Measurements from ENCODE around the gene NCAM1. TPM values are rescaled to one million over a fixed set of nuclear protein-coding genes. Genes with fewer than 3 reads are reported as not detected.

NCAM1 gene
- polyA plus RNA-seq, 2 of the 4 experiments (the other 2 are of a cell fraction): 0.01 to 0.12 TPM

DNA sequence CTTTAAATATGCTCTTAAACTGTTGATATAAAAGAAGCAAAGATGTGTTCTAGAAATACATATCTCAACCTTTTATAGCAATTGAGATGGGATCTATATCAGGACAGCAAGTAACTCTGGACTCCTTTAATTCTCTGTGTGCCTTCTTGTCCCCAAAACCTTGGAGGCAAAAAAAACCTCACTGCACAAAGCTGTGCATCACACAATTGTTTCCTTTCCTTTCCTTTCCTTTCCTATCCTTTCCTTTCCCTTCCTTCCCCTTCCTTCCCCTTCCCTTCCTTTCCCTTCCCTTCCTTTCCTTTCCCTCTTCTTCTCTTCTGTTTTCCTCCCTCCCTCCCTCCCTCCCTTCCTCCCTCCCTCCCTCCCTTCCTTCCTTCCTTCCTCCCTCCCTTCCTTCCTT is 343.7 kb downstream of the NCAM1 start:
- DNase-seq (ENCODE audit: low read depth in 1 of 2, low spot score in 1 of 2) (no peak), ATAC-seq (no peak), FAIRE-seq (no peak)
- Histone ChIP-seq H3K4me2 (no peak overlapping the region), H3K9me3 (no peaks in the 10 kb centered on the region), H3K27ac (no peak overlapping the region), H3K4me3 (no peak overlapping the region), H3K4me1 (no peaks in the 10 kb centered on the region)
- POLR2A ChIA-PET: interaction anchor here (0.6 kb wide), 1 partner anchor 225 kb away, joined by 6 read pairs; no protein-coding TSS in a partner anchor
- TF ChIP-seq GATA3 (IDR thresholded peaks at IDR 0.05; ENCODE audit: borderline replicate concordance) (no peak), FOSB (CRISPR knock-in tag; IDR thresholded peaks at IDR 0.05) (no peak), HOXA7 (CRISPR knock-in tag; IDR thresholded peaks at IDR 0.05) (no peak), EP300 (IDR thresholded peaks at IDR 0.05) (no peak)
- CTCF ChIA-PET: interaction anchor here (0.6 to 4.4 kb wide), 12 partner anchors 7 to 1166 kb away, joined by 3 to 50 read pairs (median 4); partner anchors contain the start of gene TTC12

DNA sequence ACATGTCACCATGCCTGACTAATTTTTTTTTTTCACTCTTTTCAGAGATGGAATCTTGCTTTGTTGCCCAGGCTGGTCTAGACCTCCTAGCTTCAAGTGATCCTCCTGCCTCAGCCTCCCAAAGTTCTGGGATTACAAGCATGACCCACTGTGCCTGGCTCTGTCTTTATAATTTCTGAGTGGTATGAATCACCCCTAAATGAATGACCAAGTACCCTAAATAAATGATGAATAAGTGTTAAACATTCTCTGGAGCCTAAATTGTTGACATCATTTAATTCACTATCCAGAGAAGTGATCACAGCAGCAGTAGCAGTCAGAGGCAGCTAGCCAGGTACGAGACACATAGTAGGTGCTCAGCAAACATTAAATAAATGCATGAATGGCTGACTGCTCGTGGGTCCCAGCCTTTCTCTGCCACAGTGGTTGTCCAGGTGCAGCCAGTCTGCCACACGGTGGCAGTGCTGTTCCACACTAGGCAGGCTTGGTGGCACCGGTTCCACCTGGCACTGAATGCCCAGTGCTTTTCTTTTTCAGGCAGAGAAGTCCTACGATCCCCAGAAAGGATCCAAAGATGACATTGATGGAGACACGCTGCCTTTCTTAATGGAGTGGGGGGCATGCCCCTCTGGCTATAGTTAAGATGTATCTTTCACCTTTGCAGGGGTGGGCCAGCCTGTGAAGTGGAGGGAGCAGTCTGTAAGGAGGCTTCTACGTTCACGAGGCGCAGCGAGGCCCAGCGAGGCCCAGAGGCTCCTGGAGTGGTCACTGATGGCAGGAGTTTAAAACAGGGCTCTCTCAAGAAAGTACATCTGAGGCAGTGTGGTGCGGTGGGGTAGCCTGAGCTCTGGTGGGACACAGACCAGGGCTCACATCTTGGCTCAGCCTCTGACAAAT is 344.5 kb downstream of the NCAM1 start:
- peak; percentile 98 to 99 for ATAC-seq
- TF ChIP-seq, protein P1, sequence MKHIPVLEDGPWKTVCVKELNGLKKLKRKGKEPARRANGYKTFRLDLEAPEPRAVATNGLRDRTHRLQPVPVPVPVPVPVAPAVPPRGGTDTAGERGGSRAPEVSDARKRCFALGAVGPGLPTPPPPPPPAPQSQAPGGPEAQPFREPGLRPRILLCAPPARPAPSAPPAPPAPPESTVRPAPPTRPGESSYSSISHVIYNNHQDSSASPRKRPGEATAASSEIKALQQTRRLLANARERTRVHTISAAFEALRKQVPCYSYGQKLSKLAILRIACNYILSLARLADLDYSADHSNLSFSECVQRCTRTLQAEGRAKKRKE (CRISPR knock-in tag; IDR thresholded peaks at IDR 0.05; ENCODE audit: low read depth): no peak
- TF ChIP-seq KDM1A (IDR thresholded peaks at IDR 0.05; ENCODE audit: low read depth) (no peak), RAD21 (conservative IDR thresholded peaks at IDR 0.05 in 1 of 2, IDR thresholded peaks at IDR 0.05 in 1 of 2) (peak; percentile 89 to 90), TFCP2L1 (CRISPR knock-in tag; IDR thresholded peaks at IDR 0.05) (no peak), SMC3 (IDR thresholded peaks at IDR 0.05) (peak; percentile 79), NPAS2 (CRISPR knock-in tag; IDR thresholded peaks at IDR 0.05; ENCODE audit: borderline replicate concordance) (no peak), JUNB (IDR thresholded peaks at IDR 0.05) (no peak), HOXB13 (CRISPR knock-in tag; IDR thresholded peaks at IDR 0.05; ENCODE audit: low read depth) (no peak), CEBPB (IDR thresholded peaks at IDR 0.05) (no peak), FOSL2 (IDR thresholded peaks at IDR 0.05) (no peak), FOSL2 (CRISPR knock-in tag; IDR thresholded peaks at IDR 0.05) (no peak), EHF (CRISPR knock-in tag; IDR thresholded peaks at IDR 0.05) (no peak), PHF8 (IDR thresholded peaks at IDR 0.05; ENCODE audit: borderline replicate concordance, low read depth) (no peak)
- TF ChIP-seq, protein P2, sequence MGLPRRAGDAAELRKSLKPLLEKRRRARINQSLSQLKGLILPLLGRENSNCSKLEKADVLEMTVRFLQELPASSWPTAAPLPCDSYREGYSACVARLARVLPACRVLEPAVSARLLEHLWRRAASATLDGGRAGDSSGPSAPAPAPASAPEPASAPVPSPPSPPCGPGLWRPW (IDR thresholded peaks at IDR 0.05): no peak
- TF ChIP-seq, protein P3, sequence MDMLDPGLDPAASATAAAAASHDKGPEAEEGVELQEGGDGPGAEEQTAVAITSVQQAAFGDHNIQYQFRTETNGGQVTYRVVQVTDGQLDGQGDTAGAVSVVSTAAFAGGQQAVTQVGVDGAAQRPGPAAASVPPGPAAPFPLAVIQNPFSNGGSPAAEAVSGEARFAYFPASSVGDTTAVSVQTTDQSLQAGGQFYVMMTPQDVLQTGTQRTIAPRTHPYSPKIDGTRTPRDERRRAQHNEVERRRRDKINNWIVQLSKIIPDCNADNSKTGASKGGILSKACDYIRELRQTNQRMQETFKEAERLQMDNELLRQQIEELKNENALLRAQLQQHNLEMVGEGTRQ (IDR thresholded peaks at IDR 0.05): no peak
- TF ChIP-seq, protein P4, sequence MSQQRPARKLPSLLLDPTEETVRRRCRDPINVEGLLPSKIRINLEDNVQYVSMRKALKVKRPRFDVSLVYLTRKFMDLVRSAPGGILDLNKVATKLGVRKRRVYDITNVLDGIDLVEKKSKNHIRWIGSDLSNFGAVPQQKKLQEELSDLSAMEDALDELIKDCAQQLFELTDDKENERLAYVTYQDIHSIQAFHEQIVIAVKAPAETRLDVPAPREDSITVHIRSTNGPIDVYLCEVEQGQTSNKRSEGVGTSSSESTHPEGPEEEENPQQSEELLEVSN (IDR thresholded peaks at IDR 0.05; ENCODE audit: borderline replicate concordance, low read depth): no peak
- TF ChIP-seq, protein P5, sequence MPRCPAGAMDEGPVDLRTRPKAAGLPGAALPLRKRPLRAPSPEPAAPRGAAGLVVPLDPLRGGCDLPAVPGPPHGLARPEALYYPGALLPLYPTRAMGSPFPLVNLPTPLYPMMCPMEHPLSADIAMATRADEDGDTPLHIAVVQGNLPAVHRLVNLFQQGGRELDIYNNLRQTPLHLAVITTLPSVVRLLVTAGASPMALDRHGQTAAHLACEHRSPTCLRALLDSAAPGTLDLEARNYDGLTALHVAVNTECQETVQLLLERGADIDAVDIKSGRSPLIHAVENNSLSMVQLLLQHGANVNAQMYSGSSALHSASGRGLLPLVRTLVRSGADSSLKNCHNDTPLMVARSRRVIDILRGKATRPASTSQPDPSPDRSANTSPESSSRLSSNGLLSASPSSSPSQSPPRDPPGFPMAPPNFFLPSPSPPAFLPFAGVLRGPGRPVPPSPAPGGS (IDR thresholded peaks at IDR 0.05): no peak
- TF ChIP-seq, protein P6, sequence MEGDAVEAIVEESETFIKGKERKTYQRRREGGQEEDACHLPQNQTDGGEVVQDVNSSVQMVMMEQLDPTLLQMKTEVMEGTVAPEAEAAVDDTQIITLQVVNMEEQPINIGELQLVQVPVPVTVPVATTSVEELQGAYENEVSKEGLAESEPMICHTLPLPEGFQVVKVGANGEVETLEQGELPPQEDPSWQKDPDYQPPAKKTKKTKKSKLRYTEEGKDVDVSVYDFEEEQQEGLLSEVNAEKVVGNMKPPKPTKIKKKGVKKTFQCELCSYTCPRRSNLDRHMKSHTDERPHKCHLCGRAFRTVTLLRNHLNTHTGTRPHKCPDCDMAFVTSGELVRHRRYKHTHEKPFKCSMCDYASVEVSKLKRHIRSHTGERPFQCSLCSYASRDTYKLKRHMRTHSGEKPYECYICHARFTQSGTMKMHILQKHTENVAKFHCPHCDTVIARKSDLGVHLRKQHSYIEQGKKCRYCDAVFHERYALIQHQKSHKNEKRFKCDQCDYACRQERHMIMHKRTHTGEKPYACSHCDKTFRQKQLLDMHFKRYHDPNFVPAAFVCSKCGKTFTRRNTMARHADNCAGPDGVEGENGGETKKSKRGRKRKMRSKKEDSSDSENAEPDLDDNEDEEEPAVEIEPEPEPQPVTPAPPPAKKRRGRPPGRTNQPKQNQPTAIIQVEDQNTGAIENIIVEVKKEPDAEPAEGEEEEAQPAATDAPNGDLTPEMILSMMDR (IDR thresholded peaks at IDR 0.05): peak; percentile 83
- H3K9me3 ChIP-seq: no peaks in the 10 kb centered on the region
- no peak overlapping the region for H3K27ac ChIP-seq
- DNase-seq (ENCODE audit: low read depth in 1 of 2, low spot score in 1 of 2): peak; percentile 42 to 49
- no peak for FAIRE-seq
- 42% methylated on average over 9 of the region's 12 CpGs for WGBS (ENCODE audit: missing lambda C conversion rate)
- POLR2A ChIA-PET: no interaction called here
- no peak overlapping the region for H3K4me2 ChIP-seq
- H3K4me3 ChIP-seq: no peak overlapping the region
- no peaks in the 10 kb centered on the region for H3K4me1 ChIP-seq
- CTCF ChIA-PET: interaction anchor here (0.6 to 4.4 kb wide), 16 partner anchors 8 to 1167 kb away, joined by 3 to 50 read pairs (median 4); partner anchors contain the start of gene TTC12

Data from A549 (cell line).